GM23248 (cell line): ENCODE data around the gene OR2Z1.

Experiments used
- EZH2 ChIP-seq: fragments of 200-600 bp; sonication (generic); IDR thresholded peaks from 2 replicates; pipeline ENCODE4 v1.6.1; 2018; ENCODE audit warnings: antibody characterized with exemption, mild to moderate bottlenecking; ENCODE audit not compliant: insufficient read depth, poor library complexity, severe bottlenecking
- EZH2phosphoT487 ChIP-seq: fragments of 200-600 bp; sonication (generic); IDR thresholded peaks from 2 replicates; pipeline ENCODE4 v1.6.1; 2018; ENCODE audit warnings: antibody characterized with exemption, moderate library complexity, mild to moderate bottlenecking, low read depth; ENCODE audit not compliant: insufficient read depth

DNA sequence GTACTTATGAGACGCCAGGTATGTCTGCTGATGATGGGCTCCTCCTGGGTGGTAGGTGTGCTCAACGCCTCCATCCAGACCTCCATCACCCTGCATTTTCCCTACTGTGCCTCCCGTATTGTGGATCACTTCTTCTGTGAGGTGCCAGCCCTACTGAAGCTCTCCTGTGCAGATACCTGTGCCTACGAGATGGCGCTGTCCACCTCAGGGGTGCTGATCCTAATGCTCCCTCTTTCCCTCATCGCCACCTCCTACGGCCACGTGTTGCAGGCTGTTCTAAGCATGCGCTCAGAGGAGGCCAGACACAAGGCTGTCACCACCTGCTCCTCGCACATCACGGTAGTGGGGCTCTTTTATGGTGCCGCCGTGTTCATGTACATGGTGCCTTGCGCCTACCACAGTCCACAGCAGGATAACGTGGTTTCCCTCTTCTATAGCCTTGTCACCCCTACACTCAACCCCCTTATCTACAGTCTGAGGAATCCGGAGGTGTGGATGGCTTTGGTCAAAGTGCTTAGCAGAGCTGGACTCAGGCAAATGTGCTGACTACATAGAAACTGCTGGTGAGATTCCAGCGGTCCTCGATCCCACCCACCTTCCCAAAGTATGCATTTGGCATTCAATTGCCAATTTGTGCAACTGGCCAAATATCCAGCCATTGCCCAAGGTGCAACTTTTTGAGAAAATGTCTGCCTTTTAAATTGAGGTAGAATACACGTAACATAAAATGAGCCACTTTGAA, 10.2 kb downstream of the OR2Z1 start:
- TF ChIP-seq EZH2 (no peak), EZH2phosphoT487 (no peak)
